ENCODE measurements around the gene DPEP1.

DNA sequence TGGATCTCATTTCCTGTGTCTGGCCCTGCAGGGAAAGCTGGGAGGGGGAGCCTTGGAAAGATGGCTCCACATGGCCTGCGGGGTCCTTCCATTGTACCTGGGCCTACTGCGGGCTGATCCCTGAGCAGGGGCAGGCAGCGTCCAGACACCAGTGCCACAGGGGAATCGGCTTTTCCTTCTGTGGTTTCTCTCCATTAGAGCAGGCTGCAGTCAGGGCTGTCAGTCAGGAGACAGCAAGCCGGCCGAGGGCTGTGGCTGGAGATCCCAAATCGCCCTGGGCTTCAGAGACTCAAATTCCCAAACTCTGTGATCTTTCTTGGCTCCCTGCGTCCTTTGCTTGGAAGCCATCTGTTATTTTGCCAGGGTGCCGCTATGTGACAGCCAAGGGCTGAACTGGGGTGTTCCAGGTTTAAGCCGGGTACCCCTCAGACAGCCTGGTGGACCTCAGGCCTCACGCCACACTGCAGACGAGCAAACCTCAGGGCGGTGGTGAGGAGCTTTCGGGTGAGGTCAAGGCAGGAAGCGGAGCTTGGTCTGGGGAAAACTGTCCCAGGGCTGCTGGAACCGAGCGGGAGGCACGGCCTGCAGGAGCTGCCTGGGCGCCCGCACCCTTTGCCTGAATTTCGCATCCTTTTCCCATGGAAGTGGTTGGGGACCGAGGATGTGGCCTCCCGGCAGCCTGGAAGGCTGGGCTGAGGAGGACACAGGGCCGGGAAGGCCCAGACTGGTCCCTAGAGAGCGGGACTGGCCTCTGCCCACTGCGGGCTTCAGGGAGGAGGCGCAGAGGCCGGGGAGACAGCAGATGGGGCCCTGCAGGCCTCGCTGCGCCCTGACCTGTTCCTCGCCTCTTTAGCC lies 39.4 kb upstream of the DPEP1 start:
- TF ChIP-seq, protein P1, sequence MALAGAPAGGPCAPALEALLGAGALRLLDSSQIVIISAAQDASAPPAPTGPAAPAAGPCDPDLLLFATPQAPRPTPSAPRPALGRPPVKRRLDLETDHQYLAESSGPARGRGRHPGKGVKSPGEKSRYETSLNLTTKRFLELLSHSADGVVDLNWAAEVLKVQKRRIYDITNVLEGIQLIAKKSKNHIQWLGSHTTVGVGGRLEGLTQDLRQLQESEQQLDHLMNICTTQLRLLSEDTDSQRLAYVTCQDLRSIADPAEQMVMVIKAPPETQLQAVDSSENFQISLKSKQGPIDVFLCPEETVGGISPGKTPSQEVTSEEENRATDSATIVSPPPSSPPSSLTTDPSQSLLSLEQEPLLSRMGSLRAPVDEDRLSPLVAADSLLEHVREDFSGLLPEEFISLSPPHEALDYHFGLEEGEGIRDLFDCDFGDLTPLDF (CRISPR knock-in tag; IDR thresholded peaks at IDR 0.05): no peak
- no peak for TF ChIP-seq SP1 (CRISPR knock-in tag; conservative IDR thresholded peaks at IDR 0.05)
- TF ChIP-seq, protein P2, sequence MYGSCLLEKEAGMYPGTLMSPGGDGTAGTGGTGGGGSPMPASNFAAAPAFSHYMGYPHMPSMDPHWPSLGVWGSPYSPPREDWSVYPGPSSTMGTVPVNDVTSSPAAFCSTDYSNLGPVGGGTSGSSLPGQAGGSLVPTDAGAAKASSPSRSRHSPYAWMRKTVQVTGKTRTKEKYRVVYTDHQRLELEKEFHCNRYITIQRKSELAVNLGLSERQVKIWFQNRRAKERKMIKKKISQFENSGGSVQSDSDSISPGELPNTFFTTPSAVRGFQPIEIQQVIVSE (CRISPR knock-in tag; IDR thresholded peaks at IDR 0.05; ENCODE audit: borderline replicate concordance): no peak
- no peak for TF ChIP-seq IRF2 (CRISPR knock-in tag; IDR thresholded peaks at IDR 0.05; ENCODE audit: borderline replicate concordance, low read depth)
- TF ChIP-seq, protein P3, sequence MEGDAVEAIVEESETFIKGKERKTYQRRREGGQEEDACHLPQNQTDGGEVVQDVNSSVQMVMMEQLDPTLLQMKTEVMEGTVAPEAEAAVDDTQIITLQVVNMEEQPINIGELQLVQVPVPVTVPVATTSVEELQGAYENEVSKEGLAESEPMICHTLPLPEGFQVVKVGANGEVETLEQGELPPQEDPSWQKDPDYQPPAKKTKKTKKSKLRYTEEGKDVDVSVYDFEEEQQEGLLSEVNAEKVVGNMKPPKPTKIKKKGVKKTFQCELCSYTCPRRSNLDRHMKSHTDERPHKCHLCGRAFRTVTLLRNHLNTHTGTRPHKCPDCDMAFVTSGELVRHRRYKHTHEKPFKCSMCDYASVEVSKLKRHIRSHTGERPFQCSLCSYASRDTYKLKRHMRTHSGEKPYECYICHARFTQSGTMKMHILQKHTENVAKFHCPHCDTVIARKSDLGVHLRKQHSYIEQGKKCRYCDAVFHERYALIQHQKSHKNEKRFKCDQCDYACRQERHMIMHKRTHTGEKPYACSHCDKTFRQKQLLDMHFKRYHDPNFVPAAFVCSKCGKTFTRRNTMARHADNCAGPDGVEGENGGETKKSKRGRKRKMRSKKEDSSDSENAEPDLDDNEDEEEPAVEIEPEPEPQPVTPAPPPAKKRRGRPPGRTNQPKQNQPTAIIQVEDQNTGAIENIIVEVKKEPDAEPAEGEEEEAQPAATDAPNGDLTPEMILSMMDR (IDR thresholded peaks at IDR 0.05): no peak
- TF ChIP-seq SMAD3 (CRISPR knock-in tag; IDR thresholded peaks at IDR 0.05; ENCODE audit: borderline replicate concordance): no peak
- TF ChIP-seq, protein P4, sequence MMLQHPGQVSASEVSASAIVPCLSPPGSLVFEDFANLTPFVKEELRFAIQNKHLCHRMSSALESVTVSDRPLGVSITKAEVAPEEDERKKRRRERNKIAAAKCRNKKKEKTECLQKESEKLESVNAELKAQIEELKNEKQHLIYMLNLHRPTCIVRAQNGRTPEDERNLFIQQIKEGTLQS (CRISPR knock-in tag; conservative IDR thresholded peaks at IDR 0.05): no peak
- TF ChIP-seq RELA (CRISPR knock-in tag; IDR thresholded peaks at IDR 0.05; ENCODE audit: borderline replicate concordance): no peak
- TF ChIP-seq, protein P5, sequence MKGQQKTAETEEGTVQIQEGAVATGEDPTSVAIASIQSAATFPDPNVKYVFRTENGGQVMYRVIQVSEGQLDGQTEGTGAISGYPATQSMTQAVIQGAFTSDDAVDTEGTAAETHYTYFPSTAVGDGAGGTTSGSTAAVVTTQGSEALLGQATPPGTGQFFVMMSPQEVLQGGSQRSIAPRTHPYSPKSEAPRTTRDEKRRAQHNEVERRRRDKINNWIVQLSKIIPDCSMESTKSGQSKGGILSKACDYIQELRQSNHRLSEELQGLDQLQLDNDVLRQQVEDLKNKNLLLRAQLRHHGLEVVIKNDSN (CRISPR knock-in tag; IDR thresholded peaks at IDR 0.05): no peak
- no peak for TF ChIP-seq ZNF138 (CRISPR knock-in tag; conservative IDR thresholded peaks at IDR 0.05)
- TF ChIP-seq NR1H2 (CRISPR knock-in tag; IDR thresholded peaks at IDR 0.05): no peak
- TF ChIP-seq, protein P6, sequence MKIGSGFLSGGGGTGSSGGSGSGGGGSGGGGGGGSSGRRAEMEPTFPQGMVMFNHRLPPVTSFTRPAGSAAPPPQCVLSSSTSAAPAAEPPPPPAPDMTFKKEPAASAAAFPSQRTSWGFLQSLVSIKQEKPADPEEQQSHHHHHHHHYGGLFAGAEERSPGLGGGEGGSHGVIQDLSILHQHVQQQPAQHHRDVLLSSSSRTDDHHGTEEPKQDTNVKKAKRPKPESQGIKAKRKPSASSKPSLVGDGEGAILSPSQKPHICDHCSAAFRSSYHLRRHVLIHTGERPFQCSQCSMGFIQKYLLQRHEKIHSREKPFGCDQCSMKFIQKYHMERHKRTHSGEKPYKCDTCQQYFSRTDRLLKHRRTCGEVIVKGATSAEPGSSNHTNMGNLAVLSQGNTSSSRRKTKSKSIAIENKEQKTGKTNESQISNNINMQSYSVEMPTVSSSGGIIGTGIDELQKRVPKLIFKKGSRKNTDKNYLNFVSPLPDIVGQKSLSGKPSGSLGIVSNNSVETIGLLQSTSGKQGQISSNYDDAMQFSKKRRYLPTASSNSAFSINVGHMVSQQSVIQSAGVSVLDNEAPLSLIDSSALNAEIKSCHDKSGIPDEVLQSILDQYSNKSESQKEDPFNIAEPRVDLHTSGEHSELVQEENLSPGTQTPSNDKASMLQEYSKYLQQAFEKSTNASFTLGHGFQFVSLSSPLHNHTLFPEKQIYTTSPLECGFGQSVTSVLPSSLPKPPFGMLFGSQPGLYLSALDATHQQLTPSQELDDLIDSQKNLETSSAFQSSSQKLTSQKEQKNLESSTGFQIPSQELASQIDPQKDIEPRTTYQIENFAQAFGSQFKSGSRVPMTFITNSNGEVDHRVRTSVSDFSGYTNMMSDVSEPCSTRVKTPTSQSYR (CRISPR knock-in tag; IDR thresholded peaks at IDR 0.05): no peak
- TF ChIP-seq, protein P7, sequence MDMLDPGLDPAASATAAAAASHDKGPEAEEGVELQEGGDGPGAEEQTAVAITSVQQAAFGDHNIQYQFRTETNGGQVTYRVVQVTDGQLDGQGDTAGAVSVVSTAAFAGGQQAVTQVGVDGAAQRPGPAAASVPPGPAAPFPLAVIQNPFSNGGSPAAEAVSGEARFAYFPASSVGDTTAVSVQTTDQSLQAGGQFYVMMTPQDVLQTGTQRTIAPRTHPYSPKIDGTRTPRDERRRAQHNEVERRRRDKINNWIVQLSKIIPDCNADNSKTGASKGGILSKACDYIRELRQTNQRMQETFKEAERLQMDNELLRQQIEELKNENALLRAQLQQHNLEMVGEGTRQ (CRISPR knock-in tag; IDR thresholded peaks at IDR 0.05): no peak
- TF ChIP-seq CBFB (CRISPR knock-in tag; IDR thresholded peaks at IDR 0.05; ENCODE audit: low read depth): no peak

Measured in WTC11 (cell line).